OCI-LY7 (cell line): Measurements from ENCODE around the gene CD93.

Experiments used
- CTCF ChIP-seq: fragments of 200-600 bp; sonication (generic); conservative IDR thresholded peaks from 2 replicates; pipeline ENCODE4 v1.5.1; 2014; ENCODE audit warnings: mild to moderate bottlenecking, antibody characterized with exemption, low read length, moderate library complexity, mixed read lengths
- EZH2phosphoT487 ChIP-seq: fragments of 200-600 bp; sonication (generic); IDR thresholded peaks from 2 replicates; pipeline ENCODE4 v1.6.1; 2018; ENCODE audit warnings: low read depth, borderline replicate concordance, mild to moderate bottlenecking, mixed run types, antibody characterized with exemption, low read length, moderate library complexity, mixed read lengths

GRCh38 chr20:23127506-23128279 is 41.6 kb upstream of the CD93 start:
- no peak for TF ChIP-seq CTCF
- no peak for TF ChIP-seq EZH2phosphoT487
